H9 (cell line): ENCODE measurements around the gene FAM161A. TPM values are rescaled to one million over a fixed set of nuclear protein-coding genes. Genes with fewer than 3 reads are reported as not detected.

Experiments used
- DNase-seq: peaks from one replicate; pipeline ENCODE4 v3.0.0-alpha.2; 2017
- H2AFZ ChIP-seq: one replicate; pipeline ENCODE4 v1.6.1; 2013; ENCODE audit warnings: mild to moderate bottlenecking, low read length, control low read depth, moderate library complexity
- H2AK5ac ChIP-seq: 2 replicates; pipeline ENCODE4 v1.6.1; 2013; ENCODE audit warnings: low read length, control low read depth, mixed read lengths; ENCODE audit not compliant: insufficient read length
- H2BK120ac ChIP-seq: one replicate; pipeline ENCODE4 v1.6.1; 2013; ENCODE audit warnings: low read depth, mild to moderate bottlenecking, low read length, control low read depth, inconsistent platforms; ENCODE audit not compliant: poor library complexity, severe bottlenecking
- H2BK12ac ChIP-seq: 2 replicates; pipeline ENCODE4 v1.6.1; 2013; ENCODE audit warnings: low read length, control low read depth, mixed read lengths, low read depth; ENCODE audit not compliant: insufficient read length
- H2BK15ac ChIP-seq: 2 replicates; pipeline ENCODE4 v1.6.1; 2013; ENCODE audit warnings: low read depth, low read length, control low read depth
- H2BK20ac ChIP-seq: one replicate; pipeline ENCODE4 v1.6.1; 2013; ENCODE audit warnings: low read depth, mild to moderate bottlenecking, low read length, control low read depth, inconsistent platforms; ENCODE audit not compliant: poor library complexity, severe bottlenecking
- H2BK5ac ChIP-seq: 2 replicates; pipeline ENCODE4 v1.6.1; 2013; ENCODE audit warnings: low read length, control low read depth, mixed read lengths; ENCODE audit not compliant: insufficient read length
- H3K14ac ChIP-seq: 2 replicates; pipeline ENCODE4 v1.6.1; 2013; ENCODE audit warnings: low read length, control low read depth; ENCODE audit not compliant: insufficient read depth
- H3K18ac ChIP-seq: 2 replicates; pipeline ENCODE4 v1.6.1; 2013; ENCODE audit warnings: low read depth, mild to moderate bottlenecking, mixed read lengths, low read length, control low read depth; ENCODE audit not compliant: insufficient read length
- H3K23ac ChIP-seq: 2 replicates; pipeline ENCODE4 v1.6.1; 2013; ENCODE audit warnings: low read length, control low read depth, mixed read lengths, low read depth; ENCODE audit not compliant: insufficient read length
- H3K23me2 ChIP-seq: 2 replicates; pipeline ENCODE4 v1.6.1; 2013; ENCODE audit warnings: low read depth, mild to moderate bottlenecking, mixed read lengths, low read length, control low read depth; ENCODE audit not compliant: insufficient read length, poor library complexity, severe bottlenecking
- H3K27ac ChIP-seq: 2 replicates; pipeline ENCODE4 v1.5.1; 2013; ENCODE audit warnings: low read length, control low read depth, mixed read lengths, low read depth; ENCODE audit not compliant: insufficient read length
- H3K27me3 ChIP-seq: 2 replicates; pipeline ENCODE4 v1.6.1; 2013; ENCODE audit warnings: low read length, control low read depth, inconsistent platforms; ENCODE audit not compliant: insufficient read depth
- H3K4ac ChIP-seq: 2 replicates; pipeline ENCODE4 v1.6.1; 2013; ENCODE audit warnings: low read depth, mild to moderate bottlenecking, control low read depth, inconsistent platforms, low read length, moderate library complexity
- H3K4me1 ChIP-seq: 2 replicates; pipeline ENCODE4 v1.6.1; 2013; ENCODE audit warnings: low read length, control low read depth, inconsistent platforms; ENCODE audit not compliant: insufficient read depth
- H3K4me2 ChIP-seq: 2 replicates; pipeline ENCODE4 v1.6.1; 2013; ENCODE audit warnings: low read length, control low read depth, mixed read lengths; ENCODE audit not compliant: insufficient read length, insufficient read depth
- H3K56ac ChIP-seq: 2 replicates; pipeline ENCODE4 v1.6.1; 2013; ENCODE audit warnings: low read depth, mild to moderate bottlenecking, mixed read lengths, low read length, control low read depth; ENCODE audit not compliant: insufficient read length
- H3K79me1 ChIP-seq: 2 replicates; pipeline ENCODE4 v1.6.1; 2013; ENCODE audit warnings: low read depth, mild to moderate bottlenecking, moderate library complexity, low read length, control low read depth, inconsistent platforms; ENCODE audit not compliant: insufficient read depth, poor library complexity, severe bottlenecking
- H3K79me2 ChIP-seq: 2 replicates; pipeline ENCODE4 v1.6.1; 2013; ENCODE audit warnings: low read length, control low read depth, inconsistent platforms; ENCODE audit not compliant: insufficient read depth
- H3K9ac ChIP-seq: 2 replicates; pipeline ENCODE4 v1.6.1; 2013; ENCODE audit warnings: low read length, control low read depth, mixed read lengths; ENCODE audit not compliant: insufficient read length; ENCODE audit errors: extremely low read depth
- H3K9me3 ChIP-seq: one replicate; pipeline ENCODE4 v1.6.1; 2013; ENCODE audit warnings: low read depth, low read length, inconsistent platforms; ENCODE audit not compliant: control insufficient read depth
- H3T11ph ChIP-seq: one replicate; pipeline ENCODE4 v1.6.1; 2013; ENCODE audit warnings: mild to moderate bottlenecking, low read length, control low read depth, inconsistent platforms
- H4K20me1 ChIP-seq: one replicate; pipeline ENCODE4 v1.6.1; 2013; ENCODE audit not compliant: control insufficient read depth, insufficient read length, insufficient read depth
- H4K5ac ChIP-seq: 2 replicates; pipeline ENCODE4 v1.6.1; 2013; ENCODE audit warnings: low read depth, mild to moderate bottlenecking, mixed read lengths, low read length, control low read depth; ENCODE audit not compliant: insufficient read length
- H4K8ac ChIP-seq: replicated peaks from 2 replicates; pipeline ENCODE4 v1.6.1; 2013; ENCODE audit warnings: low read length, control low read depth, mixed read lengths, low read depth; ENCODE audit not compliant: insufficient read length
- H4K91ac ChIP-seq: 2 replicates; pipeline ENCODE4 v1.6.1; 2013; ENCODE audit warnings: low read depth, mild to moderate bottlenecking, moderate library complexity, mixed read lengths, low read length, control low read depth; ENCODE audit not compliant: insufficient read length
- H3K27ac Mint-ChIP-seq, 3 experiments: 2 replicates in 2 of 3; 3 replicates in 1 of 3; pipeline ENCODE4 v1.8.0; 2020 to 2021; ENCODE audit warnings: mixed read lengths in 3 of 3, mild to moderate bottlenecking in 1 of 3, moderate library complexity in 1 of 3
- H3K27me3 Mint-ChIP-seq: 2 replicates; pipeline ENCODE4 v1.8.0; 2021; ENCODE audit warnings: low read depth, mild to moderate bottlenecking, moderate library complexity, mixed read lengths
- H3K36me3 Mint-ChIP-seq, 3 experiments: 2 replicates in 2 of 3; 3 replicates in 1 of 3; pipeline ENCODE4 v1.8.0; 2020 to 2021; ENCODE audit warnings: low read depth in 3 of 3, mixed read lengths in 3 of 3; ENCODE audit not compliant: insufficient read depth in 1 of 3
- H3K4me1 Mint-ChIP-seq, 2 experiments: 2 replicates each; pipeline ENCODE4 v1.8.0; 2020; ENCODE audit warnings: mixed read lengths in 2 of 2
- H3K4me3 Mint-ChIP-seq, 2 experiments: 2 replicates in 1 of 2; 3 replicates in 1 of 2; pipeline ENCODE4 v1.8.0; 2020 to 2021; ENCODE audit warnings: mild to moderate bottlenecking in 2 of 2, mixed read lengths in 2 of 2, moderate library complexity in 1 of 2
- H3K9me3 Mint-ChIP-seq, 2 experiments: 2 replicates in 1 of 2; 3 replicates in 1 of 2; pipeline ENCODE4 v1.8.0; 2020; ENCODE audit warnings: mild to moderate bottlenecking in 2 of 2, mixed read lengths in 2 of 2, moderate library complexity in 1 of 2
- CTCF ChIP-seq: fragments of 200-600 bp; sonication (generic); conservative IDR thresholded peaks from 3 replicates; pipeline ENCODE4 v1.8.0; 2021; ENCODE audit warnings: antibody characterized with exemption, mild to moderate bottlenecking
- WGBS: extraction: QIAGEN DNeasy Blood & Tissue Kit; methylation state at CpG from one replicate; pipeline ENCODE4 v1.1.7; 2013; ENCODE audit warnings: missing lambda C conversion rate, low lambda C conversion rate, mixed read lengths; ENCODE audit not compliant: insufficient read length; ENCODE audit errors: extremely low coverage; 5-methylcytosine and 5-hydroxymethylcytosine counted together
- total RNA-seq: library from RNA; stranded (reverse); gene quantifications from 2 replicates; pipeline ENCODE4 v1.2.1, GENCODE V29; 2021

The FAM161A gene
- total RNA-seq, 1 experiment from 2014 or later: 15.8 TPM

GRCh38 chr2:61853086-61853846, 594 bp downstream of the FAM161A start:
- Histone ChIP-seq H3K23ac (no peak overlapping the region), H2BK20ac (no peak overlapping the region), H3K4ac (no peak overlapping the region), H2BK15ac (no peak overlapping the region), H4K5ac (no peak overlapping the region), H2AFZ (no peak overlapping the region), H2BK5ac (no peak overlapping the region), H3K4me1 (no peaks in the 10 kb centered on the region), H2BK120ac (no peak overlapping the region), H2AK5ac (no peak overlapping the region), H3K27ac (no peak overlapping the region), H4K20me1 (no peaks in the 10 kb centered on the region), H4K91ac (no peak overlapping the region), H3K9ac (peak overlapping the region; percentile 80), H3K18ac (peak overlapping the region; percentile 69), H3K9me3 (no peaks in the 10 kb centered on the region), H3K27me3 (no peaks in the 10 kb centered on the region), H3K79me2 (no peaks in the 10 kb centered on the region), H3K79me1 (no peaks in the 10 kb centered on the region), H4K8ac (no peak overlapping the region), H3K23me2 (peaks cover 4% of the 10 kb centered on the region), H3K56ac (no peak overlapping the region), H3K4me2 (peak overlapping the region; percentile 78), H3T11ph (no peak overlapping the region), H2BK12ac (no peak overlapping the region), H3K14ac (peak overlapping the region; percentile 90)
- H3K27ac Mint-ChIP-seq: peak overlapping the region; percentile 90 to 96 (median 93); a peak in 6 of 7 replicates
- no peaks in the 10 kb centered on the region for H3K27me3 Mint-ChIP-seq
- no peak for TF ChIP-seq CTCF
- peak overlapping the region; percentile 92 to 96 for H3K4me3 Mint-ChIP-seq
- peaks cover 0 to 2% (median 0%) of the 10 kb centered on the region in 3 experiments; a peak in 2 of 7 replicates for H3K36me3 Mint-ChIP-seq
- H3K4me1 Mint-ChIP-seq: peaks cover 10 to 15% of the 10 kb centered on the region in 2 experiments
- DNase-seq: peak; percentile 83
- no peaks in the 10 kb centered on the region for H3K9me3 Mint-ChIP-seq
- no CpG with 5 or more reads among the region's 26 CpGs for WGBS
